D721Med (cell line): ENCODE data around the gene PROSER2.

Experiments
- DNase-seq: peaks from one replicate; pipeline ENCODE4 v3.0.0; 2011; ENCODE audit warnings: low spot score; ENCODE audit not compliant: insufficient read length
- FAIRE-seq: peaks from 2 replicates; lab custom pipeline; 2011; peaks lifted over from hg19 to GRCh38; lab: Jason Lieb, UNC
- CTCF ChIP-seq: IDR thresholded peaks from 2 replicates; pipeline ENCODE4 v1.5.1; 2012; ENCODE audit warnings: mild to moderate bottlenecking, control low read depth; ENCODE audit not compliant: insufficient read depth; ENCODE audit errors: missing control alignments

PROSER2 gene

DNA sequence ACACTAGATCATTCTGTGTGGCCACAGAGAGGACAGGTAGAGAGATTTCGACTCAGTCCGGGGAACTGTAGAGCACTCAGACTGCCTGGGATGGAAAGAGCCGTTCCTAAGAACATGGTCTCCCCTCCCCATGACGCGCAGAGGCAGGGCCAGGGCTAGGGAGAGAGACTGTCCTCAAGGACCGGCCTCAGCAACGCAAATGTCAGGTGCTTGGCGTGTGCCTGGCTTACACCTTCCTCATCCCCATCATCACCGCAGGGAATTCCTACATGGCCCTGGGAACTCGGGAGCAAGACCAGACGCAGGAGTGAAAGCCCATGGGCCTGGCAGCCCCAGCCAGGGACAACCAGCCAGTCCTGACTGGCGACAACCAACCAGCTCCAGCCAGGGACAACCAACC lies 55.6 kb downstream of the PROSER2 start:
- FAIRE-seq, result no peak
- no peak for TF ChIP-seq CTCF
- no peak for DNase-seq

GRCh38 chr10:11879387-11880094 lies 56.4 kb downstream of the PROSER2 start:
- TF ChIP-seq CTCF, result no peak
- FAIRE-seq (no peak), DNase-seq (no peak)

DNA sequence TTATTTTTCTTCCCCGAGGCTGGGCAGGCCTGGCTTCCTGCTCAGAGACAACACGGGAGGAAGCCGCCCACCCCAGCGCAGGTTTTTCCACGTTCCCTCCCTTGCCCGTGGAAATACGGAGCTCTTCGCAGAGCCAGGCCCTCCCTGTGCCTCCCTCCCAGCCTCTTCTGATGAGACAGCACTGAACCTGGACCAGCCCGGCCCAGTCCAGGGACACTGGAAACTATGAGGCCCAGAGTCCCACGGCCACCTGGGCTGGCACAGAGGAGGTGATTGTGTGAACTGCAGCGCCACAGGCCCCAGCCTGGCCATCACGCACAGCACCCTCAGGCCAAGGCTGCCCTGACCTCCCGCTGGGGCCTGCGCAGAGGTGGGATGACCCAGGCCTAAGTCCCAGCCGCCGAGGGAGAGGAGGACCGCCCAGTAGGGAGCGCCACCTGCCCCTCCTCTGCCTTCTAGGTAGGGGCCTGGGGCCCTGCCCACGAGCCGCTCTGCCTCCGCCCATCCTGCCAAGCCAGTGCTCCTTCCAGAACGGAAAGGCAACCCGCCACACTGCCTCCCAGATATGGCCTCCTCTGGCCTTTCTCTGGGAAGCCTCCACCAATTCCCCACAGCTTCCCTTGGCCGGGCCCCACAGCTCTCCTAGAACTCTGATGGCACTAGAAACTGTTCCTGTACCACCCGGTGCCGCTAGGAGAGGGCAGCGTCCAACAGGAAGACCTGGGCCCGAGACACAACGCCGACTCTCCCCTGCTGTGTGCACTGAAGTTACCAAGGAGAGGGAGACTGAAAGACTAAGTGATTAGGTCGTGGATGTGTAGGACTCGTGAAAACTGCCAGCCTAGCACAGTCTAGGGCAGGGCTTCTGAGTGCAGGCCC lies 57.2 kb downstream of the PROSER2 start:
- TF ChIP-seq CTCF, result no peak
- FAIRE-seq, result no peak
- DNase-seq, result no peak

DNA sequence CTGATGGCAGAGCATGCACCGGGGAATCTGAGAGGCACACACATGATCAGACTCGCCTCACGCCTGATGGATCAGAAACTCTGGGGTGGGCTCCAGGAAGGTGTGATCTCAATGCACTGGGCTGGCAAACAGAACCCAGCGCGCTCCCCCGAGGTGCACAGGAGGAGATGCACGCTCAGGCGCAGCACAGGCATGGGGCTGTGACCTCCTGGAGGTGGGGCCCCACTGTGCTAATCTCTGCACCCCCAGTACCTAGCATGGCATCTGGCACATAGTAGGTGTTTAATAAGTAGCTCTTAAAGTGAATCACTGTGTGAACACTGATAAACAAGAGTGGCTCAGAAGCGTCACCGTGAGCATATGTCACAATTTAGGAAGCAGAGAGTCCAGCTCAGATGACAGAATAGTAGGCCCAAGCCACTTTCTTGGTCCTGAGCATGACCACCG lies 57.9 kb downstream of the PROSER2 start:
- no peak for TF ChIP-seq CTCF
- FAIRE-seq (no peak), DNase-seq (no peak)

- no peak for DNase-seq
- FAIRE-seq, result no peak
- no peak for TF ChIP-seq CTCF
Observed at GRCh38 chr10:11881477-11882417, 58.6 kb downstream of the PROSER2 start.

DNA sequence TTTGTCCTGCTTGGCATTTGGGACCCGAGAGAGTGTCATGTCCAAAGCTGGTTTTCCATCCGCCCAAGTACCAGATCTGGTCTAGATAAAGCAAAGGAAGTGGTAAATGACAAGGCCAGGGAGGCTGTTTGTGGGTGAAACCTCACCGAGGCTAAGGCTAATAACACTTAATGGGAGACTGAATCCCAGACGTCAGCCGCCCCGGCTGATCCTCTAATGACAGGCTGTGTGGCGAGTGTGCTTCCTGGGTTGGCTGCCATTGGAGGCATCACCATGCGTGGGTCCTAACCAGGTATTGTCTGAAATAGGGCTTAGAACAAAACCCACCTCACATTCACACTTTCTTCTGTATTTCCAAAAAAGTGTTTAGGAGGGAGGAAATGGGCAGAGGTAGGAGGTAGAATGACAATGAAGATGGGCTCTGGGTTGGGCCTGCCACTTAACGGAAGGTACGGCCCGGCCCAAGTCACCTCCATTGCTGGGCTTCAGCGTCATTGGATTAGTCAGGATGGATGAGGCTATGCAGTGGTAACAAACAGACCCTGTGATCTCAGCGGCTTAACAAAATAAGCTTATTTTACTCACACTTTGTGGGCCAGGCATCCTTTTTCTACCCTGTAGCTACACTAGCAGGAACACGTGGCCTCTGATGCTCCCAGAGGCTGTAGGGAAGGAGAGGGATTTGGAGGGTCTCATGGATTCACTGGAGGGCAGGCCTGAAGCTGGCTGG lies 59.7 kb downstream of the PROSER2 start:
- FAIRE-seq, result no peak
- no peak for DNase-seq
- no peak for TF ChIP-seq CTCF
